GM18508 (cell line): ENCODE data around the gene TXNIP.

ENCODE experiments used
- ATAC-seq: cut with Tn5 transposase; IDR thresholded peaks from one replicate; pipeline ENCODE4 v1.9.1; 2021; ENCODE audit warnings: moderate number of reproducible peaks; ENCODE audit not compliant: insufficient read depth, unreplicated experiment

The TXNIP gene

DNA sequence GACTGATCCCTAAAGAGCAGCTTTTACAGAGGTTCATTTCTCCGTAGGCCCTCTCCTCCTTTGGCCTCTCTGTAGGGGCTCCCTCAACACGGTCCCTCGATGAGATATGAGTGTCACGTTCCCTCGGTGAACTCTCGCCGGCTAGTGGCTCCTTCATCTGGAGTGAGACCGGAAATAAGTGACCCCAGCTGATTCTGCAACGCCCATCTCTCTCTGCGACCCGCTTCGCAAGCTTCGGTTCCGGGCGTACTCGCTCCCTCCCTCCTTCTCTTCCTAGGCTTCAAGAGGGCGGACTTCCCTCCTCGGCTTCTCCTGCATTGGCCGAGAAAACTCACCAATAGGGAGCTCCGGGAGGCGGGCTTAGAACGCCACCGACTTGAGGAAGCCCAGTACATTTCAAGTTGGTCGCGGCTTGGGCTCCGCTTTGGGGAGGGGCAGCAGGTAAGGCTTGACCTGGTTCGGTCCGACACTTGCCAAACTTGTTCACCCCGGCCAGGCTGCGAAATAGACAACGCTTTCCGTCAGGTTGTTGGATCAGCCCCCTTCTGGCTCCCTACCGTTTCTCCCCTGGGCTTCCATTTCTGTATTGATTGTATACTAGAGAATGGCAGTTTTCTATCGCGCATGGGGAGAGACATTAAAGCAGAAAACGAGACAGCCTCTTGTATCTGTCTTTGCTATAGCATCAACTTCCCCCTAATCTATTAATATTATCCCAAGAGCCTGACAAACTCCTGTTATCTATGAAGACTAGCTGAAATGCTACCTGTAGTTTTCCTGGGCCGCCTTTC is 31.9 kb downstream of the TXNIP start, which contains the start of the genes ANKRD34A and POLR3GL:
TSS of gene ANKRD34A (minus strand) at position 248 of the 791 bp plus-strand sequence. CDS start 2,816 bp downstream, outside the sequence.
TSS of gene POLR3GL (plus strand) at position 363 of the 791 bp plus-strand sequence. CDS start 10,176 bp downstream, outside the sequence.
- peak; percentile 52 for ATAC-seq

DNA sequence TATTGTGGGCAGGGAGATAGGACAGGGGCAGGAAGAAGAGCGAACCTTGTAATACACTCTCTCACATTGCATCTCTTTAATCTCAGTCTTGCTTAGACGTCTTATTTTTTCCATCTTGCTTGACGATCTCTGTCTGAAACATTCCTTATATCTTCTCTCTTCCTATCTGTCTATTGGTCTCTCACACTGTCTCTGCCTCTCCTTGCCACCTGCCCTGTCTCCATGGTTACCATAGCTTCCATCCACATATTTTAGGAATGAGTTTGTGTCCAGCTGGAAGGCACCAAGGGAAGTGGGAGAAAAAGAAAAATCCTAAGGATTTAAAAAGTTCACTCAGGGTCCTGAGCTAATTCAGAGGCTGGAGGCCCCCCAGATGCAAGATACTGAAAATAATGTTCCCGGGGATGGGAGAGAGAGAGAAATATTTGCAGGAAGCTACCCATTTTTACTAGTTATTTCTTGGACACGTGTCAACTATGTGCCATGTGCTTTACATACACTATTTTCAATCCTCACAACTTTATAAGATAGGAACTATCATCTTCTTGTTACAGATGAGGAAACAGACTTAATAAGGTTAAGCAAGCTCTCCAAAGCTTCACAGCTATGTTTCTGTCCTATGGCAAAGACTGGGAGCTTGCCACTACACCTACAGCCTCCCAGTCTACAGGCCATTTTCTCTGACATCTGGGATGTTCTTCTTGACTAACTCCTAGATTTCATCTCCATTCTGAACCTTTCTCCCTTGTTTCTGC is 32.9 kb downstream of the TXNIP start:
- no peak for ATAC-seq

DNA sequence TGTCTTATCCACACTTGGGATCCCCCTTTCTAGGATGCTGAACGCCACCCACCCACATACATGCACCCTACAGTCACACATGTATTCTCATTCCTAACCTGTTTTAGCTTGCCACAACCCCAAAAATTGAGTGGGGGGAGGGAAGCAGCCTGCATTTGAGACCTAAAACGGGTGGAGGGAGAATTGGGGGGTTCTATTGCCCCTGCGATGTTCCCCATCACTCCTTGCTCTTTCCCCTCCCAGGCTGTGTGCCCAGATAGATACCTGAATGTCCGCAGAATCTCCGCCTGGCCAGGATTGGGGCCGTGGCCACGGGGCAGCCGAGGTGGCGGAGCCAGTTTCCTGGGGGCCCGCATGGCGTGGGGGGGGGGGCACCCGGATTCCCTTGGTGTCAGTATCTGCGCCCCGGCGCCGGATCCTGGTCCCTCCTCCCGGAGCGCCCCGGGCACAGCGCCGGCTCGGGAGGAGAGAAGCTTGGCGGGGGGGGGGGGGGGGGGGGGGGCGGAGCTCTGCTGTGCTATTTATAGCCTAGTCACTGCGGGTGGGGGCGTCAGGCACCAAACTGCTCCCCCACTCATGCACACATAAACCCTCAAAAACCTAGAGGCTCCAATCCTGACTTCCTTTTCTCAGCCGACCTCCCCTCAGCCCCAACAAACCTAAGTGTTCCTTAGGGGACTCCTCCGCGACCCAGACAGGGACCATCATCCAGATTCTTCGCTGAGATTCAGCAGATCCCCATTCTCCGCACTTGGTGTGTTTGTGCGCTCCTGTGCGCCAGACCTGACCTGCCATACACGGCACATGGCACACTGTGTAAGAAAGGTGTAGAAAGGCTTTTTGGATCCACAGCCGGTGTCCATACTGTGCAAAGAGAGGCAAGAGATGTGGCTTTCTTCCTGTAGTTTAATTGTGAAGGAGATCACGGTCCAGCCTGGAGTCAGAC is 33.9 kb downstream of the TXNIP start:
- ATAC-seq: no peak

DNA sequence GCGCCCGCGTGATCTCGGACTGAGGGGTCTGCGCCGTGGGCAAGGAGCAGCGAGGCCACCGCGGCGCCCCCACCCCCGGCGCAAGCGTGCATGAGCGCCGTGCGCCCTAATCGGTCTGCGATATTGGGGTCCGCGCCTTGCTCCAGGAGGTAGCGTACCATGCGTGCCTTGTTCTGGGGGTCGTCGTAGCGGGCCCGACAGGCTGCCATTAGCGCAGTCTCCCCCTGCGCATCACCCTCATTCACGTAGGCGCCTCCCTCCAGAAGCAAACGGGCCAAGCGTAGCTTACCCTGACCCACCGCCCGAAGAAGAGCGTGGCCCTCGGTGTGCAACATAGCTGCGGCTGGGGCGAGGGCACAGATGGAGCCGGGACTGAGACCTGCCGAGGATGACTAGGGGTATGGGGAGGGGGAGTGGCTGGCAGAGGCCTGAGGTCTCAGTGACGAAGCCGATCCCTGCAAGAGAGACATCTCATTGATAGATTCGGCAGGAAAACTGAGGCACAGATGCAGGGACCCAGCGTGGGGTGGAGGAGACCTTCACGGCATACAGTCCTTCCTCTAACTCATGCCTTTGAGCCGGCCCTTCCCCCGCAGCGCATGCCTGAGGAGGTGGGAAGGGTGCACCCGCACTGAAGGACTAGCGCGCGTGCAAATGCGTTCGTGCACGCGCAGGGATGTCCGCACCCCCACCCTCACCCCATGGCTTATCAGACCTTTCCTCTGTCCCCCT is 34.8 kb downstream of the TXNIP start:
- no peak for ATAC-seq

DNA sequence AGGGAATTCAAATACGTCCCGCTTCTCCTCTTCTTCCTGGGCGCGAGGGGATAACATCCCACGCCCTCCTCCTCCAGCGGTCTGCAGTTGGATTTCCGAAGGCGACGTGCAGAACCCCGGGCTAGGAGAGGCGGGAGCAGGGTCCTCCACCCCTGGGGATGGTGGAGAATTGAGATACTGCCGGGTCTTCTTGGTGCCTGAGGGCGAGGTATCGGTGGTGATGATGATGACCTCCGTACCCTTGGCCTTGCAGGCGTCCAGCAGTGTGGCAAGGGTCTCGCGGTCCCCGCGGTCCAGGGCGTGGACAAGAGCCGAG is 35.3 kb downstream of the TXNIP start:
- ATAC-seq: no peak

DNA sequence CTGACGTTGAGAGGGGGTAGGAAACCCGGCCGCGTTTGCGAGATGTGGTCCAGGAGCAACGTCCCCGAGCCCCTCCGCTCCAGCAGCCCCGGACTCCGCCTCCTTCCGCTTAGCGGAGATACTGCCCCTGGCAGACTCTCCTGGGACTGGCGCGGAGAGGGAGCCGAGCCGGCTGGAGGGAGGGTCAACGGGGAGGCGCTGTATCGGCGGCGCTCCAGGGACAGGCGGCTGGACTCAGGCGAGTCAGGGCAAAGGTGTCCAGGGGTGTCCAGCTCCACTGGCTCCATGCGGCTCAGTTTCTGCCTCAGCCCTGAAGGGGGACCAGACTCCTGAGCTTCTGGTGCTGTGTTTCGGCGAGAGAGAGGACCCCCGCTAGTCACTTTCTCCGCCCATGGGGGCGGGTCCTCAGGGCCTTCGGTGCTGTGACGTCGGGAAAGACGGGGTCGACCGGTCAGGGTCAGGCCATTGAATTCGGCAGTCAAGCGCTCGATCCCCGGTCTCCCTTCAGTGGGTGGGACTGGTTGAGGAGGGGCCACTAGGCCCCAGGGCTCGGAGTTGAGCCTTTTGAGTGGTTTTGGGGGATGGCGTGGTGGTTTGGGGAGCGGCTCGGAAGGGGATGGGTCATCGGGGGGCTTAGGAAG is 35.8 kb downstream of the TXNIP start:
- no peak for ATAC-seq

DNA sequence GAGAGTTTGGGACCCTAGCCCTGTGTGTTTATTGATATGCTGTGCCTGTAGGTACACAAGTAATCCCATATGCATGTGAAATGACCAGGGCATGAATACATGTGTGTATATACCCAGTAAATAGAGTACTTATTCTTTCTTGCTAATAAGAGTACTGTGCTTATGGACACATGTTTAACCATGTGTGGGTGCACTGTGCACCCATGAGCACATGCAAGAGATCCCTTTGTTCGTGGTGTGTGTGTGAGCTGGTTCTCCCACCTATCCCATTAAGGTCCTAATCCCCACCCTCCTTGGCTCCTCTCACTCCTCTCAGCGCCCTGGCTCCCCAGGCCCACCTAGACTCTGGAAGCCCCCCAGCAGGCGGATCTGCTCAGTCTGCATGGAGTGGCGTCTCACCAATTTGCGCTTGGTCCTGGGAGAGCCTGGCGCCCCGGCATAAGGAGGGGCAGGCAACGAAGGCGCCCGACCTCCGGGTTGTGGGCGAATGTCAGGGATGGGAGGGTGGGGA is 36.4 kb downstream of the TXNIP start:
- no peak for ATAC-seq

DNA sequence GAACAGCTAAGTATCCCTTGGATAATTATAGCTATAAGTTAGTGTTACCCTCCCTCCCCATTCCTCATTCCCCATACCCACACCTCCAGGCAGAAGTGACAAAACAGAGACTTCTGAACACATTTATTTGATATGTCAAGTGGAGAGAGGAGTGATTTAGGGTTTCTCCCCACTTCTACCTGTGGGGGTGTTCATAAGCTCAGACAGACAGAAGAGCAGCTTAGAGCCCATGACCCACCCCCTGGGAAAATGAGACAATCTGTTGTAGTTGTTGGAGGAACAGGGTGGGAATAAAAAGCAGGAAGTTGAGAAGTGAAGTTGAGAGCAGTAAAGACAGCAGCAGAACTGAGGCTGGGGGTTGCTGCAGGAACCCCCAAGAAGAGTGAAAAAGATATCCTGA is 37.0 kb downstream of the TXNIP start:
- ATAC-seq: no peak

DNA sequence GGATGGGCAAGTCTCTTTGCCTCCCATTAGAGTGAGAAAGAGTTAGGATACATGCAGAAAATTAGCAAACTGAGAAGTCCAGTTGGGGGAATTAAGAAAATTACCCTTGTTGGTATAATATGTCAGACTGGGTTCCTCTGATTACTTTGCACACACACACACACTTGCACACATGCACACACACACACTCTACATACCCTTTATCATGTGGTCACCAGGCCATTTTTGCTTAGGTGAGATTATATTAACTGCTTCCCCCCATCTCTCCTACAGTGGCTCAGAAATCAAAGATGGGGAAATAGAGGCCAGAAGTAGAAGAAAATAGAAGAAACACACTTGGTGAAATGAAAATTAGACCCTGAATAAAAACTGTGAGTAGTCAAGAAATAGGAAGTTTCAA is 37.6 kb downstream of the TXNIP start:
- ATAC-seq: no peak

DNA sequence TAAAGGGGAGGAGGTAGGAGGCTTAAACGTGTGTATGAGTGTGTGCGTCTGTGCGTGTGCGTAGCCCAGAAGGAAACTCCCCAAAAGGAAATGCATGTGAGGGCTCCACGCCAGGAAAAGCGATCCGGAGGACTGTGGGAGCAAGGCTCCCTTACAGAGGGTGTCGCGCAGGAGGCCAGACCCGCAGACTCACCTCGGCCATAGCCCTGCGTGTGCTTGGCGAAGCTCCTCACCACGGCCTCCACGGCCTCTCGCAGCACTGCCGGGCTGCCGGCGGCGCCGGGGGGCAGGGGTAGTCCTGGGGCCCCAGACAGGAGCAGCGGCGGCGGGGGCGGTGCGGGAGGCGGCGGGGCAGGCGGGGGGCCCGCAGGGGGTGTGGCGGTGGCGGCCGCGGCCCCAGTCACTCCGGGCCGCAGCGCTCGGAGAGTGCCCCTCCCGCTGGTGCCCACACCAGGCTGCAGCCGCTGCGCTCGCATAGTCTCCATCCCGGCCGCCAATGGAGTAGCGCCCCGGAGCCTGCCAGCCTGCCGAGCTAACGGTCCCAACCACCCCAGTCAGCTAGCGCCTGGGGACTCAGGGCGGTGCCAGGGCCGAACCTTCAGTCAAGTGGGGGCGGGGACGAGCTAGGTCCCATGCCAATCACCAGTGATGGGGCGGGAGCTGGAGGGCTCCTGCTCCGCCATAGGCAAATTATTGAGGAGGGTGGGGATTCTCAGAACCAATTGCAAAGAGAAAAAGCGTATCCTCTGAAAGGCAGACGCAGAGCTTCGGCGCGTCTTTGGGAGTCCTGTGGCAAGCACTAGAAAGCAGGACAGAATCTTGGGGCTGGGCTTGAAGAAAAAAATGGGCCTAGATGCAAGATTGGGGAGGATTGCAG is 38.7 kb downstream of the TXNIP start, which contains the start of gene LIX1L:
TSS of gene LIX1L (minus strand) at position 575 of the 877 bp plus-strand sequence. CDS start at position 485, 90 bp downstream.
- ATAC-seq: peak; percentile 71

DNA sequence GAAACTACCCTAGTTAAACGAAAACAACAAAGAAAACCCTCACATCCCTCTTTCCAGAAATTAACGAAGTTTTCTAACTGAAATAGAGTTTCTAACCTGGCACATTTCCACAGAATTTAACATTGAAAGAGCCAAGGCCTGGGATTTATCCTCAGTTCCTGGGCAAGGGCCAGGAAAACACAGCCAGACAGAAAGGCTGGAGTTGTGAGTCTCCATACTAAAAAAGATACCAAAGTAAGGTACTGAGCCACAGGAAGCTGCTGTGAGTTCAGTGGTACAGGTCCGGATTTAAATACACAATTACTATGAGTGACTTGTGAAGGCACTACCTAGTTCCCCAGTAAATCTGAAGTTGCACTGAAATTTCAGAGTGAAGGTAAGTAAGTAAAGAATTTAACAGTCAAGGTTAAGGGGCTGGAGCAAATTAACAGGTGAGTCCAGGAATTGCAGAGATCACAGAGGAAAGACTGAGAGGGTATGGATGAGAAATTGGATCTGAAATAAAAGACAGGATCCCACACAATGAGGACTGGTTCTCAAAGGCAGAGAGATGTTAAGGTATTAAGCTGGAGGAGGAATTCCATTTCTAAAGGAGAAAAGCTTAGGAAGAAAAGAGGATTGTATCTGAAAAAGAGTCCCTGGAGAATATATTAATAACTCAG is 39.5 kb downstream of the TXNIP start:
- ATAC-seq: no peak

DNA sequence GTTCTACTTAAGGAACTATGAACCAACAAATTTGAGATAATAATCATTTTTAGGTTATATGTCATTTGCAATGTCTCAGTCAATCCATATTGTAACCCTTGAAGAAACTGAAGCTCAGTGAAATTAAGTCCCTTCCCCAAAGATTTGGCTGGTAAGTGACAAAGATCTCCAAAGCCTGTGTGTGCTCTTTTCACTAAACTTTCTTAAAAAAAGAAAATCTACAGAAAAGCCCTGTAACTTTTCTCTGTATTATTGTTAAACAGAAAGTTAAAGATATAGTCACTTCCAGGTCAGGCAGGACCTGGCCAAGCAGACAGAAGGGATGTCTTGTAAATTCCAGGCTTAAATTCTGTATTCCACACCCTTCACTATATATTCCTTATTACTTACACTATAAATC is 40.0 kb downstream of the TXNIP start:
- no peak for ATAC-seq

DNA sequence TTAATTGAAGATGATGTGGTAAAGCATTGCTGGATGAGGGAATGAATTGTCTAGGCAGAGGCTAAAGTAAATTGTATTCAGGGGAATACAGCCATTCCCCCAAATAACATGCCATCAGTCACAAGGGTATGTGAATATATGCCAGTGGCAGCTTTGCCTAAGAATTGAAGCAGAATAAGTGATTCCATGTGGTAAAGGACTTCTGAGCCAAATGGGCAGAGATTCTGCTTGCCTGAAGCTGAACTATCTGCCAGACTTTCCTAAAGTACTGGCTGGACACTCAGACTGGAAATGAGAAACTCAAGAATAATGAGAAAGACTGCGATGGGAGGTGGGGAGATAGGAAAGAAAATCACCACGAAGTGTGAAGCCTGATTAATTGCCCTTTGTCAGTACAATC is 40.9 kb downstream of the TXNIP start:
- ATAC-seq: no peak

DNA sequence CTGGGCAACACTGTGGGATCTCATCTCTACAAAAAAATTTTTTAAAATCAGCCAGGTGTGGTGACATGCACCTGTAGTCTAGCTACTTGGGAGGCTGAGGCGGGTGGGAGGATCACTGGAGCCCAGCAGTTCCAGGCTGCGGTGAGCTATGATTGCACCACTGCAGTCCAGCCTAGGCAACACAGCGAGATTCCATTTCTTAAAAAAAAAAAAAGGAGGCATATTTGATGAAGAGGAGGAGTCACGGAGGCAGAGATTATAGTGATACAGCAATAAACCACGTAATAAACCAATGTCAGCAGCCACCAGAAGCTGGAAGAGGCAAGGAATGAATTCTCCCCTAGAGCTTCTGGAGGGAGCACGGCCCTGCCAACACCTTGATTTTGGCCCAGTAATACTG is 42.5 kb downstream of the TXNIP start:
- ATAC-seq: no peak

DNA sequence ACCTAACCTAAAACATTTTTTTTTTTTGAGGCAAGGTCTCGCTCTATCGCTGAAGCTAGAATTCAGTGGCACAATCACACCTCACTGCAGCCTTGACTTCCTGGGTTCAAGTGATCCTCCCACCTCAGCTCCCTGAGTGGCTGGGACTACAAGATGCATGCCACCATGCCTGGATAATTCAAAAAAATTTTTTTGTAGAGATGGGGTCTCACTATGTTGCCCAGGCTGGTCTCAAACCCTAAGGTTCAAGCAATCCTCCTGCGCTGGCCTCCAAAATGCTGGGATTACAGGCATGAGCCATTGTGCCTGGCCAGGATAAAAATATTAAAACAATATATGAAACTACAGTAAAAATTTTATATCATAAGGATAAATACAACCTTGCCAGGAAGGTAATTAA is 43.5 kb downstream of the TXNIP start:
- no peak for ATAC-seq

DNA sequence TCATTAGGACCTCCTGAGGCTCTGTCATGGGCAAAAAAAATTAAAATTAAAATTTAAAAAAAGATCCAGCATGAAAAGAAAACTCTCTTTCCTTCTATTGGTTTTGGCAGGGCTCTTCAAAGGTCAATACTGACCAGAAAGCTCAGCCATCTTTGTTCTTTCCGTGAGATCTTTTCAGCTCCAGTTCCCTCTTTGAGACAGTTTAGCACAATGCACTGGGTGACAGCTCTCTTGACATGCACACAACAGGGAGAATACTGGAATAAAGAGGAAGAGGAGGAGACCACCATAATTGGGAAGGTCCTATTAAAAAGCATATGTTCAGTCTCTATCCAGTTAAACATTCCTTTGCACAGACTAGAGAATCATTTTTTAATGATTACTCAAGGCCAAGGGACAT is 44.9 kb downstream of the TXNIP start:
- no peak for ATAC-seq

DNA sequence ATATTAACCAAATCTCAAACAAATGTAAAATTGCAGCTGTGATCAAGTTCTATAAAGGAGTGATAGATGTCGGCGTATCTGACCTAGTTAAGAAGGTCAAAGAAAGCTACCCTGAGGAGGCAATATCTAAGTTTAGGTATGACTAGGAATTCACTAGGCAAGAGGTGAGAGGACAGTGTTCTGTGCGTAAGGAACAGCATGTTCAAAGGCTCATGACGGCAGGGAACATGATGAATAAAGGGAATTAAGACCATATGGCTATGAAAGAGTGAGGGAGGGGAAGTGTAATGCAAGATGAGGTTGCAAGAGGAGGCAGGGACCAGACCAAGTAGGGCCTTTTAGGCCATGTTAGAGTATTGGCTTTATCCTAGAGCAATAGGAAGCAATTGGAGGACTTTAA is 47.2 kb downstream of the TXNIP start:
- no peak for ATAC-seq

DNA sequence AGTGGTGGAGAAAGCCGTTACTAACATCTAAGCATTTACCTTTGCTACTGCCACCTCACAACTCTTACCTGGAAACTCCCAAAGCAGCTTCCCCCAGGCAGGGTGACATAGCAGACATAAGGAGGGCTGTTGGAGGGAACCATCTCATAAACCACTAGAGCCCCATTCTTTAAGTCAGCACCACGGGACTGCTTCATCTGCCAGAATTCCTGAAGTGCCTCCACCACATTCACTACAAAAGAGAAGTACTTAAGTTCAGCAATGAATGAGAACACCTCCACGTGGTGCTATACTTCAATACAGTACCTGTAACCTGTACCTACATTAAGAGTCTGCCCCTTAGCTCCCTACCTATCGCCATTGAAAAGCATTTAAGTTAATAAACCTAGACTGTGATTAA is 48.8 kb downstream of the TXNIP start:
- ATAC-seq: no peak
